Tibial artery (tissue), 4 donors: ENCODE data around the gene SND1.

Source experiments
- DNase-seq, 2 donors: peaks; one replicate each; pipeline ENCODE4 v3.0.0-alpha.2; 2019
- H3K27ac ChIP-seq, 2 donors: fragments of 200-600 bp; sonication (generic) in 1 of 2; 1 replicate in 1 of 2; 2 replicates in 1 of 2; pipeline ENCODE4 v1.5.1; 2018 to 2019; ENCODE audit warnings: mild to moderate bottlenecking in 1 of 2
- H3K27me3 ChIP-seq, 2 donors: fragments of 200-600 bp; sonication (generic) in 1 of 2; one replicate each; pipeline versions ENCODE4 v1.5.1 to v1.6.0; 2016 to 2019
- H3K36me3 ChIP-seq, 3 donors: fragments of 200-600 bp; sonication (generic) in 2 of 3; one replicate each; pipeline ENCODE4 v1.5.1; 2016 to 2019; ENCODE audit warnings: mild to moderate bottlenecking in 2 of 3
- H3K4me1 ChIP-seq, 4 donors: fragments of 200-600 bp; sonication (generic) in 2 of 4; 1 replicate in 3 of 4; 2 replicates in 1 of 4; pipeline ENCODE4 v1.5.1; 2016 to 2019
- H3K4me3 ChIP-seq, 2 donors: fragments of 200-600 bp; sonication (generic) in 1 of 2; 1 replicate in 1 of 2; 2 replicates in 1 of 2; pipeline ENCODE4 v1.5.1; 2018 to 2019; ENCODE audit warnings: mild to moderate bottlenecking in 2 of 2
- H3K9me3 ChIP-seq, 3 donors: fragments of 200-600 bp; sonication (generic) in 1 of 3; one replicate each; pipeline ENCODE4 v1.5.1; 2016 to 2019
- CTCF ChIP-seq, 2 experiments: fragments of 200-600 bp in 1 of 2; fragments of 450-650 bp in 1 of 2; IDR thresholded peaks; one replicate each; pipeline ENCODE4 v1.5.1; 2017 to 2019; ENCODE audit warnings: antibody characterized with exemption in 2 of 2, mild to moderate bottlenecking in 1 of 2, moderate library complexity in 1 of 2
- intact Hi-C: fragments of 100-400 bp; cut with DNase I; formaldehyde crosslinking; loops from one replicate; pipeline ENCODE4 v1.15.0; 2023; ENCODE audit warnings: low total_unique reads

SND1 gene

GRCh38 chr7:127995881-127996215 is 343.9 kb downstream of the SND1 start:
- H3K4me1 ChIP-seq, result peaks cover 0 to 20% (median 7%) of the 10 kb centered on the region in 4 donors
- intact Hi-C loops, result no loop called here
- no peak for TF ChIP-seq CTCF (IDR thresholded peaks at IDR 0.05)
- H3K27ac ChIP-seq, result peak overlapping the region in 1 of 2 donors; percentile 5
- H3K9me3 ChIP-seq, result no peaks in the 10 kb centered on the region
- H3K4me3 ChIP-seq, result no peak overlapping the region
- H3K27me3 ChIP-seq, result no peaks in the 10 kb centered on the region
- DNase-seq, result no peak
- H3K36me3 ChIP-seq, result peaks cover 0 to 14% (median 10%) of the 10 kb centered on the region in 3 donors

GRCh38 chr7:127996253-127997071 is 344.5 kb downstream of the SND1 start:
- no peak for TF ChIP-seq CTCF (IDR thresholded peaks at IDR 0.05)
- Histone ChIP-seq H3K36me3 (peaks cover 0 to 9% (median 3%) of the 10 kb centered on the region in 3 donors), H3K9me3 (no peaks in the 10 kb centered on the region), H3K27ac (no peak overlapping the region), H3K4me1 (peaks cover 0 to 20% (median 7%) of the 10 kb centered on the region in 4 donors), H3K27me3 (no peaks in the 10 kb centered on the region), H3K4me3 (no peak overlapping the region)
- intact Hi-C loops, result no loop called here
- DNase-seq, result no peak

GRCh38 chr7:127997226-127997922 is 345.4 kb downstream of the SND1 start:
- Histone ChIP-seq H3K4me1 (peaks cover 0 to 20% (median 7%) of the 10 kb centered on the region in 4 donors), H3K9me3 (no peaks in the 10 kb centered on the region), H3K36me3 (peaks cover 0 to 9% (median 0%) of the 10 kb centered on the region in 3 donors), H3K27me3 (no peaks in the 10 kb centered on the region), H3K27ac (no peak overlapping the region), H3K4me3 (no peak overlapping the region)
- DNase-seq, result no peak
- no peak for TF ChIP-seq CTCF (IDR thresholded peaks at IDR 0.05)
- intact Hi-C loops, result no loop called here

- no peak overlapping the region for H3K4me3 ChIP-seq
- intact Hi-C loops, result no loop called here
Measured at GRCh38 chr7:127998671-127999070, 346.7 kb downstream of the SND1 start.

GRCh38 chr7:128000048-128000447 is 348.1 kb downstream of the SND1 start:
- no peak overlapping the region for H3K4me3 ChIP-seq
- H3K4me1 ChIP-seq, result peaks cover 0 to 14% (median 5%) of the 10 kb centered on the region in 4 donors
- no peak overlapping the region for H3K27ac ChIP-seq
- no peaks in the 10 kb centered on the region for H3K27me3 ChIP-seq
- no peaks in the 10 kb centered on the region for H3K36me3 ChIP-seq
- H3K9me3 ChIP-seq, result no peaks in the 10 kb centered on the region
- no peak for DNase-seq
- TF ChIP-seq CTCF (IDR thresholded peaks at IDR 0.05), result no peak
- intact Hi-C loops, result no loop called here

More at GRCh38 chr7:127998671-127999070, 346.7 kb downstream of the SND1 start:
- Histone ChIP-seq H3K36me3 (peaks cover 0 to 1% (median 0%) of the 10 kb centered on the region in 3 donors), H3K4me1 (peaks cover 0 to 20% (median 7%) of the 10 kb centered on the region in 4 donors), H3K27ac (no peak overlapping the region), H3K9me3 (no peaks in the 10 kb centered on the region), H3K27me3 (no peaks in the 10 kb centered on the region)
- no peak for TF ChIP-seq CTCF (IDR thresholded peaks at IDR 0.05)
- DNase-seq, result no peak
